GM23338 (cell line): ENCODE measurements around the gene BLOC1S5. TPM values are rescaled to one million over a fixed set of nuclear protein-coding genes. Genes with fewer than 3 reads are reported as not detected.

Source experiments
- ATAC-seq: fragments of 200-7000 bp; cut with Tn5 transposase; 3 replicates; pipeline ENCODE4 v1.9.1; 2020
- DNase-seq: peaks from one replicate; pipeline ENCODE4 v3.0.0-alpha.2; 2015; ENCODE audit warnings: low spot score
- H2AFZ ChIP-seq: fragments of 200-600 bp; sonication (generic); 2 replicates; pipeline ENCODE4 v1.8.0; 2016; ENCODE audit warnings: antibody characterized with exemption, mild to moderate bottlenecking, moderate library complexity
- H3F3A ChIP-seq: fragments of 200-600 bp; sonication (generic); replicated peaks from 2 replicates; pipeline ENCODE4 v1.8.0; 2017; ENCODE audit warnings: antibody characterized with exemption, mixed run types, low read depth
- H3K27ac ChIP-seq: fragments of 200-600 bp; sonication (generic); 2 replicates; pipeline ENCODE4 v1.6.1; 2016; ENCODE audit warnings: low read depth
- H3K27me3 ChIP-seq: fragments of 200-600 bp; sonication (generic); 2 replicates; pipeline ENCODE4 v1.8.0; 2016; ENCODE audit warnings: mild to moderate bottlenecking, mixed run types, moderate library complexity; ENCODE audit not compliant: insufficient read depth
- H3K36me3 ChIP-seq: fragments of 200-600 bp; sonication (generic); 2 replicates; pipeline ENCODE4 v1.8.0; 2016; ENCODE audit warnings: mild to moderate bottlenecking; ENCODE audit not compliant: insufficient read depth
- H3K4me1 ChIP-seq: fragments of 200-600 bp; sonication (generic); 2 replicates; pipeline ENCODE4 v1.8.0; 2016; ENCODE audit warnings: mild to moderate bottlenecking, moderate library complexity; ENCODE audit not compliant: insufficient read depth
- H3K4me2 ChIP-seq: fragments of 200-600 bp; sonication (generic); 2 replicates; pipeline ENCODE4 v1.7.1; 2017; ENCODE audit warnings: mixed run types
- H3K4me3 ChIP-seq: fragments of 200-600 bp; sonication (generic); 2 replicates; pipeline ENCODE4 v1.6.1; 2016; ENCODE audit warnings: mixed run types
- H3K79me2 ChIP-seq: fragments of 200-600 bp; sonication (generic); replicated peaks from 2 replicates; pipeline ENCODE4 v1.8.0; 2017; ENCODE audit warnings: mild to moderate bottlenecking; ENCODE audit not compliant: insufficient read depth
- H3K9me2 ChIP-seq: fragments of 200-600 bp; sonication (generic); 2 replicates; pipeline ENCODE4 v1.8.0; 2017; ENCODE audit not compliant: insufficient read depth
- H4K20me1 ChIP-seq: fragments of 200-600 bp; sonication (generic); replicated peaks from 2 replicates; pipeline ENCODE4 v1.8.0; 2017; ENCODE audit warnings: mild to moderate bottlenecking; ENCODE audit not compliant: insufficient read depth
- H3K27ac Mint-ChIP-seq: 2 replicates; pipeline ENCODE4 v1.8.0; 2020; ENCODE audit warnings: inconsistent platforms, mild to moderate bottlenecking, moderate library complexity, mixed read lengths
- H3K27me3 Mint-ChIP-seq: 3 replicates; pipeline ENCODE4 v1.8.0; 2022; ENCODE audit warnings: low read depth, mild to moderate bottlenecking, moderate library complexity, mixed read lengths, inconsistent platforms; ENCODE audit not compliant: insufficient read depth, poor library complexity
- H3K36me3 Mint-ChIP-seq: 3 replicates; pipeline ENCODE4 v1.8.0; 2021; ENCODE audit warnings: low read depth, mild to moderate bottlenecking, inconsistent platforms, moderate library complexity, mixed read lengths
- H3K4me1 Mint-ChIP-seq: 3 replicates; pipeline ENCODE4 v1.8.0; 2020; ENCODE audit warnings: mild to moderate bottlenecking, inconsistent platforms, mixed read lengths
- H3K4me3 Mint-ChIP-seq: 3 replicates; pipeline ENCODE4 v1.8.0; 2021; ENCODE audit warnings: moderate library complexity, mild to moderate bottlenecking, inconsistent platforms, mixed read lengths
- H3K9me3 Mint-ChIP-seq: 3 replicates; pipeline ENCODE4 v1.8.0; 2020; ENCODE audit warnings: moderate library complexity, mild to moderate bottlenecking, inconsistent platforms, mixed read lengths
- CREB1 ChIP-seq: fragments of 250-450 bp; sonication (Bioruptor Pico); IDR thresholded peaks from 2 replicates; pipeline ENCODE4 v1.5.0; 2020; ENCODE audit warnings: low read depth, mild to moderate bottlenecking, moderate library complexity
- CTCF ChIP-seq, 2 experiments: fragments of 200-600 bp in 1 of 2; sonication (generic) in 1 of 2; conservative IDR thresholded peaks; 2 replicates each; pipeline versions ENCODE4 v1.5.1 to v1.6.1; 2016 to 2017; ENCODE audit warnings: antibody characterized with exemption in 2 of 2, low read depth in 2 of 2, mild to moderate bottlenecking in 2 of 2, moderate library complexity in 1 of 2
- ETS1 ChIP-seq: IDR thresholded peaks from 2 replicates; pipeline ENCODE4 v1.6.1; 2016; ENCODE audit warnings: antibody characterized with exemption
- EZH2 ChIP-seq: fragments of 200-600 bp; sonication (generic); IDR thresholded peaks from one replicate; pipeline ENCODE4 v1.8.0; 2017; ENCODE audit warnings: antibody characterized with exemption, mild to moderate bottlenecking, low read depth; ENCODE audit not compliant: unreplicated experiment
- EZH2phosphoT487 ChIP-seq: fragments of 200-600 bp; sonication (generic); IDR thresholded peaks from one replicate; pipeline ENCODE4 v1.8.1; 2018; ENCODE audit warnings: antibody characterized with exemption; ENCODE audit not compliant: unreplicated experiment
- NANOG ChIP-seq: IDR thresholded peaks from 2 replicates; pipeline ENCODE4 v1.6.1; 2016; ENCODE audit warnings: antibody characterized with exemption, borderline replicate concordance
- POLR2AphosphoS5 ChIP-seq: IDR thresholded peaks from 2 replicates; pipeline ENCODE4 v1.6.1; 2016; ENCODE audit warnings: antibody characterized with exemption, low read depth
- REST ChIP-seq: IDR thresholded peaks from one replicate; pipeline ENCODE4 v1.6.1; 2018; ENCODE audit warnings: antibody characterized with exemption; ENCODE audit not compliant: unreplicated experiment
- STAT1 ChIP-seq: IDR thresholded peaks from one replicate; pipeline ENCODE4 v1.6.1; 2016; ENCODE audit warnings: antibody characterized with exemption; ENCODE audit not compliant: unreplicated experiment
- ZNF114 ChIP-seq: fragments of 250-450 bp; sonication (Bioruptor Pico); IDR thresholded peaks from 2 replicates; pipeline ENCODE4 v1.5.0; 2020; ENCODE audit warnings: mild to moderate bottlenecking, moderate library complexity
- ZNF331 ChIP-seq: fragments of 250-450 bp; sonication (Bioruptor Pico); IDR thresholded peaks from 2 replicates; pipeline ENCODE4 v1.5.0; 2020; ENCODE audit warnings: low read depth, mild to moderate bottlenecking, moderate library complexity
- ZNF462 ChIP-seq: fragments of 250-450 bp; sonication (Bioruptor Pico); IDR thresholded peaks from 2 replicates; pipeline ENCODE4 v1.5.0; 2020; ENCODE audit warnings: mild to moderate bottlenecking, moderate library complexity
- polyA plus RNA-seq: library from polyadenylated mRNA; unstranded; fragments of >200 nt; fragmentation: Nextera tagmentation; extraction: Ambion mirVana; gene quantifications from 2 replicates; pipeline ENCODE4 v1.2.1, GENCODE V29; 2016
- total RNA-seq: library from RNA; depleted of rRNA; stranded (reverse); fragments of >200 nt; shearing (Covaris generic); gene quantifications from 2 replicates; pipeline ENCODE4 v1.2.3, GENCODE V29; 2014

The BLOC1S5 gene
- total and polyA plus RNA-seq, 2 experiments from 2014 or later = 14.9 to 16.6 TPM

- Mint-ChIP-seq H3K36me3 (peaks cover under 1% of the 10 kb centered on the region; the same call in 1 of the 3 replicates), H3K27ac (no peak overlapping the region), H3K4me1 (peaks cover 7% of the 10 kb centered on the region), H3K27me3 (peaks cover 7% of the 10 kb centered on the region), H3K4me3 (no peak overlapping the region), H3K9me3 (no peaks in the 10 kb centered on the region; the same call in 2 of the 3 replicates)
- no peak for DNase-seq
- H3F3A ChIP-seq = no peaks in the 10 kb centered on the region
- H3K4me3 ChIP-seq = no peak overlapping the region
- no peak overlapping the region for H2AFZ ChIP-seq
- no peaks in the 10 kb centered on the region for H3K36me3 ChIP-seq
- TF ChIP-seq ZNF331 (CRISPR knock-in tag) = no peak
- TF ChIP-seq CREB1 = no peak
- TF ChIP-seq EZH2 = no peak
- TF ChIP-seq REST = no peak
- TF ChIP-seq NANOG = no peak
- no peak for TF ChIP-seq STAT1
- no peak for TF ChIP-seq POLR2AphosphoS5
- TF ChIP-seq EZH2phosphoT487 = no peak
- no peak for TF ChIP-seq ETS1
- TF ChIP-seq ZNF114 (CRISPR knock-in tag) = no peak
- TF ChIP-seq CTCF (conservative IDR thresholded peaks at IDR 0.05; ENCODE audit: low read depth in 2 of 2) = no peak
- no peak for TF ChIP-seq ZNF462 (CRISPR knock-in tag)
- H3K27ac ChIP-seq = no peak overlapping the region
- H3K4me2 ChIP-seq = no peak overlapping the region
- H3K27me3 ChIP-seq = no peaks in the 10 kb centered on the region
- H4K20me1 ChIP-seq = 0 out of 2 replicates have a peak, but pooled peaks cover 1% of the 10 kb centered on the region
- ATAC-seq = no peak
- no peaks in the 10 kb centered on the region; the same call in 1 of the 2 replicates for H3K9me2 ChIP-seq
- H3K79me2 ChIP-seq = peaks cover 14% of the 10 kb centered on the region
- H3K4me1 ChIP-seq = peaks cover 6% of the 10 kb centered on the region; the same call in 1 of the 2 replicates
These were observed 41.6 kb upstream of the BLOC1S5 start for GRCh38 chr6:8105791-8106190.
